KBM-7 (cell line): ENCODE data around the gene SCYGR7.
"Not testable (repeated sequence)": the region's sequence is repeated elsewhere in the genome, so short reads cannot be mapped to it uniquely, and the experiment has no call there.

Experiments
- DNase-seq: peaks from one replicate; pipeline ENCODE4 v3.0.0-alpha.2; 2015
- in situ Hi-C: fragments of 300-500 bp; cut with MboI; formaldehyde crosslinking; loops from 2 replicates; pipeline ENCODE4 v1.14.3; 2020; ENCODE audit warnings: low sequenced_read_pairs, low pct_unique_long_range_greater_than_20kb, mixed read lengths

The SCYGR7 gene

GRCh38 chr2:227748079-227748478 is 19.9 kb downstream of the SCYGR7 start:
- DNase-seq, result no peak
- in situ Hi-C loops, result no loop called here

GRCh38 chr2:227756261-227756660 is 28.1 kb downstream of the SCYGR7 start:
- DNase-seq, in situ Hi-C loops: not testable (repeated sequence)

- in situ Hi-C loops, result no loop called here
- peak; percentile 7 for DNase-seq
Observed at GRCh38 chr2:227759411-227760118, 31.4 kb downstream of the SCYGR7 start.

GRCh38 chr2:227761740-227762476 is 33.8 kb downstream of the SCYGR7 start:
- DNase-seq, result no peak
- in situ Hi-C loops, result no loop called here

- no peak for DNase-seq
- in situ Hi-C loops, result no loop called here
Observed at GRCh38 chr2:227765788-227766372, 37.7 kb downstream of the SCYGR7 start.

GRCh38 chr2:227766373-227766883 is 38.3 kb downstream of the SCYGR7 start:
- in situ Hi-C loops, result no loop called here
- DNase-seq, result peak; percentile 69

GRCh38 chr2:227767830-227768229 is 39.7 kb downstream of the SCYGR7 start:
- in situ Hi-C loops, result no loop called here

GRCh38 chr2:227772197-227772661 is 44.1 kb downstream of the SCYGR7 start:
- in situ Hi-C loops, result no loop called here
- DNase-seq, result no peak

More at GRCh38 chr2:227767830-227768229, 39.7 kb downstream of the SCYGR7 start:
- no peak for DNase-seq

- DNase-seq, result no peak
- in situ Hi-C loops, result no loop called here
Observed at GRCh38 chr2:227772932-227773331, 44.8 kb downstream of the SCYGR7 start.

- in situ Hi-C loops, result no loop called here
- DNase-seq, result no peak
Observed at GRCh38 chr2:227774011-227774624, 46.0 kb downstream of the SCYGR7 start.

GRCh38 chr2:227774895-227775842 is 47.0 kb downstream of the SCYGR7 start:
- DNase-seq, result no peak
- in situ Hi-C loops, result no loop called here
